ENCODE data around the gene EML4.
"Not testable (repeated sequence)": the region's sequence is repeated elsewhere in the genome, so short reads cannot be mapped to it uniquely, and the experiment has no call there.

The EML4 gene

GRCh38 chr2:42324949-42325348 lies 155.8 kb downstream of the EML4 start:
- H3K36me3 Mint-ChIP-seq, result peaks cover 15 to 35% of the 10 kb centered on the region in 2 donors
- no peaks in the 10 kb centered on the region for H3K9me3 Mint-ChIP-seq
- no peak overlapping the region for H3K27ac Mint-ChIP-seq
- no peak for ATAC-seq (replicated peaks)
- H3K4me3 Mint-ChIP-seq, result no peak overlapping the region
- DNase-seq, result no peak
- H3K27me3 Mint-ChIP-seq, result no peaks in the 10 kb centered on the region
- no peaks in the 10 kb centered on the region for H3K4me1 Mint-ChIP-seq

DNA sequence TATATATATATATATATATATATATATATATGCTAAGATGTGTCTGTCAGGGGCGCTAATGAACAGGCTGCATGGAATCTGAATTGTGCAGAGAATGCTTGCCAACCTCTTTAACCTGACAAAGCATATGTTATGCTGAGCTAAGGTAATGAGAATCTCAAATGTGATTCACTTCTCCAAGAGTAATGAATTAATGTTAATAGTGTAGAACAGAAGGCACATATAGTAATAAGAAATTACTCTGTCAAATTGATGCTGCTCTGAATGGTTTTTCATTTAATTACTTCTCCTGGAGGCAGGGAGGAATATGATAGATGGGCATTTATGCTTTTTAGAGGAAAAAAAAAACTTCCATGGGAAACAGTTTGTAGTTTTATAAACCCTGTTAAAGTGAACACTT lies 156.5 kb downstream of the EML4 start:
- no peaks in the 10 kb centered on the region for H3K4me1 Mint-ChIP-seq
- H3K4me3 Mint-ChIP-seq, result no peak overlapping the region
- H3K36me3 Mint-ChIP-seq, result peaks cover 15 to 36% of the 10 kb centered on the region in 2 donors
- H3K9me3 Mint-ChIP-seq, result no peaks in the 10 kb centered on the region
- ATAC-seq (replicated peaks) (no peak), DNase-seq (no peak)
- no peak overlapping the region for H3K27ac Mint-ChIP-seq
- no peaks in the 10 kb centered on the region for H3K27me3 Mint-ChIP-seq

DNA sequence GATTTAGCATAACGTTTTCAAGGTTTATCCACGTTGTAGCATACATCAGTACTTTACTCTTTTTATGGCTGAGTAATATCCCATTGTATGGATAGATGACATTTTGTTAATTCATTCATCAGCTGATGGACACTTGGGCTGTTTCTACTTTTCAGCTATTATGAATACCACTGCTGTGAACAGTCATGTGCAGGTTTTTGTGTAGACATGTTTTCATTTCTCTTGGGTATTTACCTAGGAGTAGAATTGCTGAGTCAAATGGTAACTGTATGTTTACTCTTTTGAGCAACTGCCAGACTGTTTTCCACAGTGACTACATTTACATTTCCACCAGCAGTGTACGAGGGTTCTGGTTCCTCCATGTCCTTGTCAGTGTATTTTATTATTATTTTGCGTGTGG lies 158.0 kb downstream of the EML4 start:
- Mint-ChIP-seq H3K27ac (peak overlapping the region; percentile 31), H3K4me3 (no peak overlapping the region), H3K27me3 (no peaks in the 10 kb centered on the region), H3K4me1 (no peaks in the 10 kb centered on the region), H3K9me3 (no peaks in the 10 kb centered on the region), H3K36me3 (peaks cover 15 to 33% of the 10 kb centered on the region in 2 donors)
- DNase-seq, result no peak
- ATAC-seq (replicated peaks), result no peak

- no peaks in the 10 kb centered on the region for H3K4me1 Mint-ChIP-seq
- no peak overlapping the region for H3K4me3 Mint-ChIP-seq
- H3K36me3 Mint-ChIP-seq, result peaks cover 22 to 32% of the 10 kb centered on the region in 2 donors
- no peak overlapping the region for H3K27ac Mint-ChIP-seq
- H3K27me3 Mint-ChIP-seq, result no peaks in the 10 kb centered on the region
- no peak for DNase-seq
- no peaks in the 10 kb centered on the region for H3K9me3 Mint-ChIP-seq
- ATAC-seq (replicated peaks), result peak in 1 of 2 donors; percentile 47
Observed at GRCh38 chr2:42328148-42328833, 159.1 kb downstream of the EML4 start.

GRCh38 chr2:42328923-42329322 lies 159.8 kb downstream of the EML4 start:
- Mint-ChIP-seq H3K27me3 (no peaks in the 10 kb centered on the region), H3K9me3 (no peaks in the 10 kb centered on the region), H3K27ac (no peak overlapping the region), H3K4me3 (no peak overlapping the region), H3K36me3 (peaks cover 24 to 35% of the 10 kb centered on the region in 2 donors), H3K4me1 (no peaks in the 10 kb centered on the region)
- ATAC-seq (replicated peaks) (no peak), DNase-seq (no peak)

DNA sequence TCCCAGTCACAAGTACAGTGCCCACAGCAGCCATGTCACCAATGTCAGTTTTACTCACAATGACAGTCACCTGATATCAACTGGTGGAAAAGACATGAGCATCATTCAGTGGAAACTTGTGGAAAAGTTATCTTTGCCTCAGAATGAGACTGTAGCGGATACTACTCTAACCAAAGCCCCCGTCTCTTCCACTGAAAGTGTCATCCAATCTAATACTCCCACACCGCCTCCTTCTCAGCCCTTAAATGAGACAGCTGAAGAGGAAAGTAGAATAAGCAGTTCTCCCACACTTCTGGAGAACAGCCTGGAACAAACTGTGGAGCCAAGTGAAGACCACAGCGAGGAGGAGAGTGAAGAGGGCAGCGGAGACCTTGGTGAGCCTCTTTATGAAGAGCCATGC lies 160.6 kb downstream of the EML4 start:
- no peak for DNase-seq
- Mint-ChIP-seq H3K4me3 (no peak overlapping the region), H3K36me3 (peaks cover 25 to 38% of the 10 kb centered on the region in 2 donors), H3K27me3 (no peaks in the 10 kb centered on the region), H3K9me3 (no peaks in the 10 kb centered on the region), H3K27ac (no peak overlapping the region), H3K4me1 (no peaks in the 10 kb centered on the region)
- ATAC-seq (replicated peaks), result no peak

DNA sequence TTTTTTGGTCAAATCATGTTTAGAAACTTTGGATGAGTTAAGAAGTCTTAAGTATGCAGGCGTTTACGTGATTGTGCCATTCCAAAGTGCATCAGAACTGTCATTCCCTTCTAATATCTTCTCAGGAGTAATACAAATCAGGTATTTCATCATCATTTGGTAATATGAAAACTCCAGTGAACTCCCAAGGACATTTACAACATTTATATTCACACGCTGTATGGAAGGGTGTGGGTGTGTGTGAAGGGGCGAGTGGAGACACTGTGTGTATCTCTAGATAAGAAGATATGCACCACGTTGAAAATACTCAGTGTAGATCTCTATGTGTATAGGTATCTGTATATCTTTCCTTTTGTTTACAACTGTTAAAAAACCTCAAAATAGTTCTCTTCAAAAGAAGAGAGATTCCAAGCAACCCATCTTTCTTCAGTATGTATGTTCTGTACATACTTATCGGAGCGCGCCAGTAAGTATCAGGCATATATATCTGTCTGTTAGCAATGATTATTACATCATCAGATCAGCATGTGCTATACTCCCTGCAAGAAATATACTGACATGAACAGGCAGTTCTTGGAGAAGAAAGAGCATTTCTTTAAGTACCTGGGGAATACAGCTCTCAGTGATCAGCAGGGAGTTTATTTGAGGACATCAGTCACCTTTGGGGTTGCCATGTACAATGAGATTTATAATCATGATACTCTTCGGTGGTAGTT lies 162.6 kb downstream of the EML4 start:
- ATAC-seq (replicated peaks), result no peak
- H3K9me3 Mint-ChIP-seq, result peaks cover 0 to 2% of the 10 kb centered on the region in 2 donors
- peak overlapping the region; percentile 31 for H3K27ac Mint-ChIP-seq
- no peaks in the 10 kb centered on the region for H3K27me3 Mint-ChIP-seq
- H3K4me1 Mint-ChIP-seq, result peaks cover 0 to 1% of the 10 kb centered on the region in 2 donors
- H3K36me3 Mint-ChIP-seq, result peaks cover 36 to 50% of the 10 kb centered on the region in 2 donors
- no peak for DNase-seq
- H3K4me3 Mint-ChIP-seq, result no peak overlapping the region

DNA sequence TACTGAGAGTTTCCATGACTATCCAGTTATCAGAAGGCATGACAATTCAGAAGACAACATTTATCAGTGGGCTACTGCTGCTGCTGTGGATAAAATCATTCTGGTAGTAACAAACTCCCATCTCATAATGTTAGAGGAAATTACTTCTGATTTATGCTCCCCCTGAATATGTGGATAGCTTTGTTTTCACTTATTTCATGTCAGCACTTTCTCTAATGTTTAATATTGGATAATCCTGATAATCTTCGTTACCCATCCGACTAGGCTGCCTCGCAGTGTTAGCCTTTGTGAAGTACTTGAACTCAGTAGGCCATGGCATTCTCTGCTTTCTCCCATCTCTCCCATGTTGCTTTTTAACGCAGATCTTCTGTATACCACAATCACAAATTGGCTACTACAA lies 163.4 kb downstream of the EML4 start:
- H3K27ac Mint-ChIP-seq, result peak overlapping the region; percentile 20
- no peak overlapping the region for H3K4me3 Mint-ChIP-seq
- ATAC-seq (replicated peaks) (no peak), DNase-seq (no peak)
- peaks cover 40 to 57% of the 10 kb centered on the region in 2 donors for H3K36me3 Mint-ChIP-seq
- H3K4me1 Mint-ChIP-seq, result peaks cover 0 to 1% of the 10 kb centered on the region in 2 donors
- H3K9me3 Mint-ChIP-seq, result peaks cover 4 to 5% of the 10 kb centered on the region in 2 donors
- H3K27me3 Mint-ChIP-seq, result no peaks in the 10 kb centered on the region

DNA sequence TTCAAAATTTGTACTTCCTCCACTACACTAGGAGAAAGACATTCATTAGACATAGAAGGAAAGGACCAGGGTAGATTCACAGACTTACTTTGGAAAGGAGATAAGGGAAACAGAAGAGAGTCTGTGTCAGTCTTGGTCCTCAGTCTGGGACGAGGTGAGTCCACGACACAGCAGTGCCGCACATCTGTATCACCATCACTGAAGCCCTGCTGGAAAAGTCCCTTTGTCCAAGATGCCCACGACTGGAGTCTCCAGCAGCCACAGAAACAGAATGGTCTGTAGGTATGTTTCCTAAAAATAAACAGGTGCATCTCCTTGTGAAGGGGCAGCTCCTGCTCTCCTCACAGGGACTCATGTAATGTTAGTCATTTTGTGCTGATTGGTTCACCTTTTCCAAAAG lies 164.4 kb downstream of the EML4 start:
- H3K4me3 Mint-ChIP-seq, result no peak overlapping the region
- peaks cover 49 to 67% of the 10 kb centered on the region in 2 donors for H3K36me3 Mint-ChIP-seq
- ATAC-seq (replicated peaks), result no peak
- no peaks in the 10 kb centered on the region for H3K27me3 Mint-ChIP-seq
- no peak for DNase-seq
- no peak overlapping the region for H3K27ac Mint-ChIP-seq
- peaks cover 0 to 1% of the 10 kb centered on the region in 2 donors for H3K4me1 Mint-ChIP-seq
- peaks cover 4 to 5% of the 10 kb centered on the region in 2 donors for H3K9me3 Mint-ChIP-seq

DNA sequence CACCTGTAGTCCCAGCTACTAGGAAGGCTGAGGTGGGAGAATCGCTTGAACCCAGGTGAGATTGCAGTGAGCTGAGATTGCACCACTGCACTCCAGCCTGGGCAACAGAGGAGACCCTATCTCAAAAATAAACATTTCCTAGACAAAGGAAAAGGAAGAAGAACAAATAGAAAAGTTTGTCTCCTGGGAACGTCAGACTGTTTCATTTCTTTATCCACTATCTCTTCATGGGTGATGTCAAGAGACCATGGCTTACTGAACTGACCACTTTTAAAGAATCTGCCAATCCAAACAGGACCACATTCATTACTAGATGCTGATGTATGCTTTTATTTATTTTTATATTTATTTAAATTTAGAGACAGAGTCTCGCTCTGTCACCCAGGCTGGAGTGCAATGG lies 165.1 kb downstream of the EML4 start:
- Mint-ChIP-seq H3K9me3 (peaks cover 4 to 5% of the 10 kb centered on the region in 2 donors), H3K36me3 (peaks cover 49 to 71% of the 10 kb centered on the region in 2 donors), H3K27ac (no peak overlapping the region), H3K4me3 (no peak overlapping the region), H3K27me3 (no peaks in the 10 kb centered on the region), H3K4me1 (peaks cover 0 to 1% of the 10 kb centered on the region in 2 donors)
- ATAC-seq (replicated peaks), result no peak
- no peak for DNase-seq

- not testable (repeated sequence) for H3K4me1 Mint-ChIP-seq; ATAC-seq (replicated peaks); DNase-seq; H3K27me3 Mint-ChIP-seq; H3K9me3 Mint-ChIP-seq; H3K4me3 Mint-ChIP-seq
- Mint-ChIP-seq H3K27ac (peak overlapping the region; percentile 67), H3K36me3 (peaks cover 51 to 72% of the 10 kb centered on the region in 2 donors)
Observed at GRCh38 chr2:42334865-42335264, 165.7 kb downstream of the EML4 start.

GRCh38 chr2:42335514-42336104 lies 166.5 kb downstream of the EML4 start:
- no peak overlapping the region for H3K27ac Mint-ChIP-seq
- ATAC-seq (replicated peaks) (no peak), DNase-seq (no peak)
- H3K4me1 Mint-ChIP-seq, result peaks cover 9 to 12% of the 10 kb centered on the region in 2 donors
- no peak overlapping the region for H3K4me3 Mint-ChIP-seq
- peaks cover 57 to 75% of the 10 kb centered on the region in 2 donors for H3K36me3 Mint-ChIP-seq
- H3K27me3 Mint-ChIP-seq, result no peaks in the 10 kb centered on the region
- peaks cover 7 to 8% of the 10 kb centered on the region in 2 donors for H3K9me3 Mint-ChIP-seq

GRCh38 chr2:42336361-42336965 lies 167.3 kb downstream of the EML4 start:
- ATAC-seq (replicated peaks) (no peak), DNase-seq (no peak)
- Mint-ChIP-seq H3K4me1 (peaks cover 10 to 14% of the 10 kb centered on the region in 2 donors), H3K36me3 (peaks cover 58 to 81% of the 10 kb centered on the region in 2 donors), H3K9me3 (peaks cover 7 to 8% of the 10 kb centered on the region in 2 donors), H3K27ac (peak overlapping the region; percentile 20), H3K4me3 (no peak overlapping the region), H3K27me3 (no peaks in the 10 kb centered on the region)

GRCh38 chr2:42337356-42337820 lies 168.2 kb downstream of the EML4 start:
- H3K4me1 Mint-ChIP-seq, result peaks cover 13 to 21% of the 10 kb centered on the region in 2 donors
- no peaks in the 10 kb centered on the region for H3K27me3 Mint-ChIP-seq
- no peak for DNase-seq
- no peak overlapping the region for H3K4me3 Mint-ChIP-seq
- H3K27ac Mint-ChIP-seq, result peak overlapping the region; percentile 71
- peaks cover 57 to 84% of the 10 kb centered on the region in 2 donors for H3K36me3 Mint-ChIP-seq
- ATAC-seq (replicated peaks), result no peak
- H3K9me3 Mint-ChIP-seq, result peaks cover 7 to 8% of the 10 kb centered on the region in 2 donors
